NCI-H2107 (cell line): ENCODE results near the gene PCDH12.

Experiments
- DNase-seq: peaks from one replicate; lab custom pipeline; 2025; lab: John Stamatoyannopoulos, UW

PCDH12 gene

DNA sequence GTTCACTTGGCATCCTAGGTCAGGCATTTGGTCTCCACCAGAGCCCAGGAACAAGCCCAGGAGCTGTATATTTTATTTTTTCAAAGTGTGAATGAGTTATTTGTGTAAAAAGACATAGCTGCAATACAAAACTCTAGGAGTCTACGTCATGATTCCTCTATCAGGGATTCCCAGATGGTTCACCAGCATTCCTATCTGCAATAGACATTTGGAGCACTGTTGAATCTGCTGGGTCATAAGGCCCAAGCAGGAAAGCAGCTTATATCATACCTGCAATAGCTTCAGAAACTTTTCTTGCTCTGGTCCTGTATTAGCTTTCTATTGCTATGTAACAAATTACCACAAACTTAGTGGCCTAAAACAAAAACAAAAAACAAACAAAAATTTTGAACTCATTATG, 51.0 kb downstream of the PCDH12 start:
- no peak for DNase-seq

DNA sequence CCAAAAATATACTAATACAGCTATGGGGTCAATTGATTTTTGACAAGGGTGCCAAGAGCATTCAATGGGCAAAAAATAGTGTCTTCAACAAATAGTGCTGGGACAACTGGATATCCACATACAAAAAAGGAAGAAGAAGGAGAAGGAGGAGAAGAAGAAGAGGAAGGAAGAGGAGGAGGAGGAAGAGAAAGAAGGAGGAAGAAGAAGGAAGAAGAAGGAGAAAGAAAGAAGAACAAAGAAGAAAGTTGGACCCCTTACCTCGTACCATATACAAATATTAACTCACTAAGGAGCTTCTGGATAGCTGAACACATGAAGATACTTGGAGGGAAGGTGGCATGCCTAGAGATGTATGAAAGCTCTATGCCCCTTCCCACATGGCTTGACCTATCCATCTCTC, 51.5 kb downstream of the PCDH12 start:
- DNase-seq = no peak

DNA sequence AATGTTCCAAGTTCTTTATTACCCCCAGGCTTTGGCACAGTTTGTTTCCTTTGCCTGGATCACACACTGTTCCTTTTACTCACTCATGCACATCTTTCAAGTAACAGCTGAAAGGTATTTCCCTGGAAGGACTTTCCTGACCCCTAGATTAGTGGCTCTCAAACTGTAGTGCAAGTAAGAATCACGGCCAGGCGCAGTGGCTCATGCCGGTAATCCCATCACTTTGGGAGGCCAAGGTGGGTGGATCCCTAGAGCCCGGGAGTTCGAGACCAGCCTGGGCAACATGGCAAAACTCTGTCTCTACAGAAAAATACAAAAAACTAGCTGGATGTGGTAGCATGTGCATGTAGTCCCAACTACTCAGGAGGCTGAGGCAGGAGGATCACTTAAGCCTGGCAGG, 53.5 kb downstream of the PCDH12 start:
- DNase-seq = no peak

DNA sequence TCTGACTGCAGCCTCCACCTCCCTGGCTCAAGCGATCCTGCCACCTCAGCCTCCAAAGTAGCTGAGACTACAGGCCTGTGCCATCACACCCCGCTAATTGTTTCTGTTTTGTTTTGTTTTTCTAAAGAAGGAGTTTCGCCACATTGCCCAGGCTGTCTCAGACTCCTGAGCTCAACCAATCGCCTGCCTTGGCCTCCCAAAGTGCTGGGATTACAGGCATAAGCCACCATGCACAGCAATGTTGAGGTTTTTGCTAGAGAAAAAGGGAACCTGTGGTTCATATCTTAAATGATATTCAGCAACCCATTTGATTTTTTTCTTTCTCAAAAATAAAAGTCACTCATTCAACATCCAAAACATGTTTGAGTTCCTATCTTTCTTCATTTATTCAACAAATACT, 54.7 kb downstream of the PCDH12 start:
- DNase-seq = no peak

DNA sequence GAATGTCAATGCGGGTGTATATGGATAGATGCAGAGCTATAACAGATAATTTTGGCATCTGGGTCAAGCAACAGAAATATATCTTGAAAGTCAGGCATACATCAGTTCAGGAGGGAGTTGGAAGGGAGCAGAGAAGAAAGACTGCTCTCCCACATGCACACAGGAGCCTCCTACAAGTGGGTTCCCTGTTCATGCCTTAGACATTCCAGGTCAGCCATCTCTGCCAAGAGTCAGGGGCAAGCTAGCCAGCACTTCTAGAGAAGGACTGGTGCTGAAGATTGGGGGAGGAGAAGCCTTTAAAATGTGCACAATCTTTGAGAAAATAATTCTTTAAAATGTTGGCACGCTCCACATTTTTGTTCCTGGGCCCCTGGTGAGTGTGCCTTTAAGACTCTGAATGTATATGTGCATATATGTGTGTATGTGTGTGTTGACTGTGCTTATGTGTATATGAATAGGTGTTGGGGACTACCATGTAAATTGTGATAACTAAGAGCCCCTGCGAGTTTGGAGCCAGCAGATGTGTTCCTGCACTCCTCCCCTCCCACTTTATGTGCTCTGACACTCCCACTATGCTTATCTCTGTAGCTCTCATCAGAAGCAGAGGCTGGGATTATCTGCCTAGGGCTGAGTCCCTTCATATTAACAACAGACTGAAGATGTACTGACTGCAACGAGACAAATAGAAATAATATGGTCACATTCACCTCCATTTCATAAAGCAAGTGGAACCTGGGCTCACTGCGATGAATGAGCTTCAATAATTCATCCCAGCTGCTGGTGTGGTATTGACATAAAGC, 55.8 kb downstream of the PCDH12 start:
- DNase-seq = no peak

DNA sequence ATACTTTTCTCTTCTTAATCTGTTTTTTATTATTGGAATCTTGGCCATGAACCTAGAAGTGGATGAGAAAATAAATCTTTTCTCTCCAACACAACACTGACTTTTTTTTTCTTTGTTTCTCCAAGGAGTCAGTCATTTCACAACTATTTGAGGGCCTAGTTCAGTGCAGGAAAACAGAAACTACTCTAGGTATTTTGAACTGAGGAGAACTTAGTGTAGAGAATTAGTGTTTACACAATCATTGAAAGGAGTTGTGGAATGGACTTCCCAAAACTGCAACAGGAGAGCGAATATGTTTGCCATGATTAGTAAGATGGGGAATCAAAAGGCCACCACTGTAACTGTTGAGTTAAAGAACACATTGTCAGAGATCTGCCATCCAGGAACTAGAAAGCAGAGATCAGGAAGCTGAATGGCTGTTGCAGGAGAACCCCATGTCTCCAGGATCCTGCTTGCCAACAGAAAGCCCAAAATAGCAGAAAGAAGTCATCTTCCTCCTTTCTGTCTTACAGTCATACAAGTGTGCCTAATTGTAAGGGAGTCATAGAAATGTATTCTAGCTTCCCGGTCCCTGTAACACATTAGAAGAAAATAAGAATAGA, 59.5 kb downstream of the PCDH12 start:
- no peak for DNase-seq

DNA sequence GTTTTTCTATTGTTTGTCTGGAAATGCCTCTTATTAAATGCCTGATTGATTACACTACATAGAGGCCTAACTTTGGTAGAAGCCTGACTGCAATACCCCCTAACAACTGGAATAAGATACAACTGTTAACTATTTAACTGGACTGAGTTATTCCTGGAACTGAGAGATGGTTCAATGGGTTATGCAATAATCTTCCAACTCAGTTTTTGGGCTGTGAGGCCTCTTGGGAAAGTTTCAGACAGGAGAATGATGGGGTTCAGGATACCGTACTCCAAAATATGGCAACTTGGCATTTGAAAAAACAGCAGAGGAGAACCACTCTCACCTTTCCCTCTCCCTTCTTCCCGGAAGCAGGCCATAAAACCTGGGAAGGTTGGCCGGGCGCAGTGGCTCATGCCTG, 60.6 kb downstream of the PCDH12 start:
- DNase-seq = no peak
